ENCODE measurements around the gene GALNT18.

GALNT18 gene

DNA sequence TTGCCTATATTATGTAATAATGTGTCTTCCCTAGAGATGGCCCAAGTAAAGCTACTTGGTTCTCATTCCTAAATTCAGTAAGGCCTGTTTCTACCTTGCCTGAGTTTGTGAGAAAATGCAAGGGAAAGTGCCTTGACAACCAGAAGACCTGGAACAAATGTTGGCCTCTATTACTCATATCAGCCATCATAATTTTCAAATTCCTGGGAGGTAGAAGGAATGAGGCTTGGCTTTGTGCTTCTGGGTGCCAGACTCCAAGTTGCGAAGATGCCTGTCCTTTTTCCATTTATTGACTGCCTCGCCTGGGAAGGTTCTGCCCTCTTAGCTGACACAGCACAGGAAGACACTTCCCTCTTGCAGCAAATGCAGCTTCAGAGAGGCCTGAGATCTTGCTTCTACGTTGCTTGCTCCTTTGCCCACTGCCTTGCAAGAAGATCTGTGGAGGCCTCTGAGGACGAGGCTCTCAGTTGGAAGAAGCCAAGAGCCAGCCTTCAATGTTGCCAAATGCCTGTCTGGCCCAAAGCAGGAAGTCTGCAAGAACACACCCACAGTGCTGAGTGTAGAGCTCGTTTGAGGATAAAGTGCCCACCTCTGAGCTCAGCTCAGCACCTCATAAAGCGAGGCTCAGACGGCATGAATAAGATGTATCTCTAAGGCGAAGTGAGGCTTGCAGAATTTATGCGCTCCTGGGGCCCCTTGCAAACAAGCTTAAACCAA, 120.1 kb downstream of the GALNT18 start:
- no peak for DNase-seq

DNA sequence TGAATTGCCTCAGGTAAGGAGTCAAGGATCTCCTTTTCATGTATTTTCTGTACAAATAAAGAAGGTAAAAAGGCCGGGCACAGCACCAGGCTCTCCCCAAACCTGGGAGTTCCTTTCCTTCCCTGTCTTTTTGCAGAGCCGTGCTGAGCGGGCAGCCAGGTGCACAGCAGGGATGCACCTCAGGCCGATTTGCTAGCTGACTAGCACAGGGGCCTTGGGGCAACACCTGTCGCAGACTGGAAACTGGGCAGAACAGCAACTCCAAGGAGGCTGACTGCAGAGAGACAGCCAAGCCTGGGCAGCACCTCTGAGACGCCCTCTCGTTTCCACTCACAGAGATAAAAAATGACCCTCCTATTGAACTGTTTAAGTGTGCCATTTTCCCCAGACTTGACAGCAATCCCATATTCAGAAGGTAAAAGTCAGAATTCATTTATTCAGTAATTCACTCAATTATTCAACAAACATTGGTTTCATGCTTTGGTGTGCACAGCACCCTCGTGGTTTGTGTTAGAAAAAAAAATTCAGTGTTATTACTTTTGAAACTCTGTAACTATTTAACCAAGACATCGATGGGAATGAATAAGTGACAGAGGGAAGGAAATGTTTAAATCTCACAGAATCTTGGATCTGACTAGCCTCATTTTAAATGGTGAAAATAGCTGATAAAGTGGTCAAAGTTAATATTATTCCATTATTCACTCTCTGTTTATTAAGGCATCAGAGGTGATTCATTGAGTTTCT, 120.9 kb downstream of the GALNT18 start:
- no peak for DNase-seq

DNA sequence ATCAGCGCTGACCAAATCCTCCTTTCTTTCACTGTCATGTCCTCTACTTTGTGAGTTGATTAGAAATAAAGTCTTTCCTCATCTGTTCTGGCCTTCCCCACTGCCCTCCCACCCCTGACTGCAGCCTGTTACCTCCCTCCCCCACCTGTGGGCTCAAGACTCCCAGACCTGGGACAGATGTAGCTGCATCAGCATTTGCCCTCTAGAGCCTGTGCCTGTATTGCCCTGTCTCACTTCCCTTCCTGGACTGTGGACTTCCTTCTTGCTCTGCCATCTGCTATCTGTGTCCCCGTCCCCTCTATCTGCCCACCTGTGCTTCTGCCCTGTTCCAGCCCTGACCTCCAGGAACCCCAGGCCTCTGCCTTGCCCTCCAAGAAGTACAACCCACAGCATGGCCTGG, 122.5 kb downstream of the GALNT18 start:
- DNase-seq, result no peak

DNA sequence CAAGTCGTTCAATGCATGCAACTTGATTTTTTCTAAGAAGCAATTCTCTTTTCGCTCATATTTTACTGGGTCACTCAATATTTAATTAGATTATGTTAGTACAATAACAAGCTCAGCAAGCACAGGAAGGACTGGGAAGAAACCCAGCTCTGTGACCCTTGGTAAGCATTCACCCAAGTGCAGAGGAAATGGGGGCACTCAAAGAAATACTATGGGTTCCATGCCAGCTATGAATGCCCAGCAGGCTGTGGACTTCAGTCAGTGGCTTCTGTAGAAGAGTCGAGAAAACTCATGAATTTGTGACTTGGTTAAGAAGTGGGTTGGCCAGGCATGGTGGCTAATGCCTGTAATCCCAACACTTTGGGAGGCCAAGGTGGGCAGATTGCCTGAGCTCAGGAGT, 123.6 kb downstream of the GALNT18 start:
- peak in 17 of 56 donors; percentile 5 to 64 (median 24) for DNase-seq

DNA sequence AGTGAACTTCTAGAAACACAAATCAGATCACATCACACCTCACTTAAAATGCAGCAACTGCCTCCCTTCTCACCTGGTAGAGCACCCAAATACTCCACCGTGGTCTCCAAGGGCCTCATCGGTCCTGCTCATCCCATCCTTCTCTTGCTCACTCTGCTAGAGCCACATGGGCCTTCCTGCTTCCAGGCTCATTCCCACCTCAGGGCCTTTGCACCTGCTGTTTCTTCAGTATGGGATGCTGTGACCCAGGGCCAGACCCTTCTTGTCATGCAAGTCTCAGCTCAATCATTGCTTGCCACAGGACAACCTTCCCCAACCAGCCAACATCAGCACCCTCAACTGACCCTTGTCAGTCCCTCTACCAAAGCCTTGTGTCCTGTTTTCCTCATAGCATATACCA, 124.9 kb downstream of the GALNT18 start:
- no peak for DNase-seq

DNA sequence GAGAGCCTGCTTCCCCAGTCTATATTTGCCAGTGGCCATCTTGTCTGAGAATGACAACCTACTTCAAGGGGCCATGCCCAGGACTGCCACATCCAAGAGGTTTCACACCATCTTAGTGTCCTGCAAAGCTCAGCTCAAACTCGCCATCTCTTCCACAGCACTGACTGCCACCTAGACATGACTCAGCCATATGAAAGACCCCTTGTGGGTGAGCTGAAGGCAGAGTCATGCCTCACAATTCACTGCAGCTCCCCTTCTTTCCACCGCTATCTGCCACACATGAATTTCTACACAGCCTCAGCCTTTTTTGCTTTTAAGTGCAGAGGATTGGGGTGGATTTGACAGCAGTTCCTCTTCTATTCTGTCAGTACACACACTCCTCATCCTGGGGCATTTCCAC, 127.5 kb downstream of the GALNT18 start:
- DNase-seq, result no peak

DNA sequence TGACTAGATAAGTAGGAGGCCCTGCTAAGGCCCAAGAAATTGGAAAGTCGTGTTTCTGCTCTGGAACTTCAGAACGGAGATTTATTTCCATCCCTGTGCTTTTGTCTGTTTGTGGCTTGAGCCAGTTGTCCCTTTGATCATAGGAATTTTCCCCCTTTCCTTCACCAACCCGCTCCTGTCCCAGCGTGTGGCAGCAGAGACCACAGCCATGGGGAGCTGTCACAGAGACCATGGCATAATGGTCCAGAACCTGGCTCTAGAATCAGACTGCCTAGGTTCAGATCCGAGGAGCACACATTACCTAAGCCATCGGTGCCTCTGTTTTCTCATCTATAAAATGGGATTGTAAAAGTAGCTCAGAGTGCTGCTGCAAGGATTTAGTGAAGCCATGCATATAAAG, 128.1 kb downstream of the GALNT18 start:
- DNase-seq, result peak in 1 of 56 donors; percentile 3

DNA sequence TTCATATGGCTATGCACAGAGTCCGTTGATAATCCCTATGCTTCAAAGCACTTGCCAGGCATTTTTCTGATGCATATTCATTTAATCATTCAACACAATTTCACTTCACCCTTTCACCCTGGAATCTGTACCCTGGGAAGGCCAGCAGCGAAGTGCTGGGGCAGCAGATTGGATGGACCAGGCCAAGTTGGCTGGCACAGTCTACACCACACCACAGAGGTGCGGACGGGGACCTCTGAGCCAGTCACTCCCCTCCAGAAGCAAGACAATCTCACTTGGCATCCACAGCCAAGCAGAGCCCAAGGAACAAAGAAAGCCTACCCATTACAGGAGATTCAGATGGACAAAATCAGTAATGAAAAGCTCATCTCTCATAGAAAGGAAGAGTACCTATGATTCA, 130.2 kb downstream of the GALNT18 start:
- no peak for DNase-seq

DNA sequence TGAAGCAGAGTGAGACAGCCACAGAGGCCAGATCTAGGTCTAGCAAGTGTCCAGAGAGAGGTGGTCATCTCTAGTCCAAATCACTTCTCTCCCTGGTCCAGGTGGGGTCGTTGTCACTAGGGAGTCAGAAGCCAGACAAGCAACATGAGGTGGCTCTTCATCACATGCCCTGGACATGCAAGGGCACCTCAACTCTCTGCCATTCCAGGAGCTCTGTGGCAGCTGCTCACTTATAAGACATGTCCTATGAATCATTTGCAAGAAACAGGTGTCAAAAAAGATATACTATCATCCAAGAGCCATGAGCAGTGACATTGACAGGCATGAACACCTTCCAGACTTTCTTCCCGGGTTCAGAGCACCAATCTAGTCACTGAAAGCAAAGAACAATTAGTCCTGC, 130.8 kb downstream of the GALNT18 start:
- no peak for DNase-seq

DNA sequence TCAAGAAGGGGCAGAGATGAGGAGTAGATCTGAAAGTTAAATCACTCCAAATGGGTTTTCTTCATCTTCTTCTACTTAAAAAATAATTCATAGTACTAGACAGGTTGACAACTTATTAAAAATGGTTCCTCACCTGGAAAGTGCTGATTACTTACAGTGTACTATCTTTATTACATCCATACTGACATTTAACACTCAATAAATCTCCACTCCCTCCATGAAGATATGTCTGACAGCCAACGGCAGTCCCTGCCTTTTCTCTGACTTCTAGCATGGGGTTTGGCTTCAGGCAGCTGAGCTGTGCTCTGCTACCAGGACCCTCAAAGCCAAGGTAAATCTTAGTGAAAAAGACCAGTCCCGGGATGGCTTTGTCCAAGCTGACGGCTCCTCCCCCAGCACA, 135.4 kb downstream of the GALNT18 start:
- DNase-seq, result no peak

DNA sequence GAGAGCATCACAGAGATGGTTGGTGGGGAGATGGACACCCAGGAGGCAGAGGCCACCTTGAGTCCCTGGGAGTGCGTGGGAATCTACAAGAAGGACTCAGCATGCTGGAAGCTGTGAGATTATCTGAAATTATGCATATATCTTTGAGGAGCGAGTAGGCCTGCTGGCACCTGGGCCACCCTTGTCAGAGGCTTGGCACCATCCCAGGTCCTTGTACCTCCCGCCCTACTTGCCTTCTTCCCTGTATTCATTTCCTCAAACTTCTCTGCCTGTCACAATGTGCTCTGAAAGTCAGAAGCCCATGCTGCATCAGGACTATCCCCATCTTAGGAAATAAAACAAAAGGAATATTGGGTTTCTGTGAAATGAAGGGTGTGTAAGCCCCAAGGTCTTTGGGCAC, 135.8 kb downstream of the GALNT18 start:
- DNase-seq, result no peak

DNA sequence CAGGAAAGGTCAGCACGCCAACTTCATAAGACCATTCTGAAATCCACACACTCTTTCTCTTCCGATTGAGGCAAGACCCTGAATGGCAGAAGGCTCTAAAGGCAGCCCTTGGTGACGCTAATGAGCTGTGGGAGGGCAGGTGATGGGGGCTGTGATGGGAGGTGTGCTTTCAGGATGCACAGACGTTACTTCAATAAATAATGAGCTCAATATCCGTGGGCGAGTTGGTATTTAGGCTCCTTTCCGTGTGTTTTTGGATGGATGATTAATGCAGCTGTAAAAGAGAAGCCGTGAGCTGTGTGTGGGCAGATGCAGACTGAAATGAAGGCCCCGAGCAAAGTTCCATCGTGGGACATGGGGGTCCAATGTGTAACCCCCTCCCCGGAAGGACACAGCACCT, 138.2 kb downstream of the GALNT18 start:
- peak in 5 of 56 donors; percentile 8 to 25 (median 14) for DNase-seq

DNA sequence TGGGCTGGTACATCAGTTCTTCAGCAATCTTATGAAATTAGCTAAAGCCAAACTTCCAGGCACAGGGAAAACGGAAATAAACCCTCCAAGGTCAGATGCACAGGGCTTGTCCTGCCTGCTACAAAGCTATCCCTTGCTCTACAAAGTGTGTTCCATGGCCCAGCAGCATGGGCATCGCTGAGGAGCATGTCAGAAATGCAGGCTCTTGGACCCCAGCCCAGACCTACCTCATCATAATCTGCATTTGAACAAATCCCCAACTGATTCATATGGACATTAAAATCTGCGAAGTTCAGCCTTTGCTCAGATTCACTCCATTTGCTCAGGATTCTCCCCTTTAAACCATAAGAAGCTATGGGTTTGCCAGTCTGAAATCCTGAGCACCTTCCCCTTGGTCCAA, 139.1 kb downstream of the GALNT18 start:
- DNase-seq, result no peak

DNA sequence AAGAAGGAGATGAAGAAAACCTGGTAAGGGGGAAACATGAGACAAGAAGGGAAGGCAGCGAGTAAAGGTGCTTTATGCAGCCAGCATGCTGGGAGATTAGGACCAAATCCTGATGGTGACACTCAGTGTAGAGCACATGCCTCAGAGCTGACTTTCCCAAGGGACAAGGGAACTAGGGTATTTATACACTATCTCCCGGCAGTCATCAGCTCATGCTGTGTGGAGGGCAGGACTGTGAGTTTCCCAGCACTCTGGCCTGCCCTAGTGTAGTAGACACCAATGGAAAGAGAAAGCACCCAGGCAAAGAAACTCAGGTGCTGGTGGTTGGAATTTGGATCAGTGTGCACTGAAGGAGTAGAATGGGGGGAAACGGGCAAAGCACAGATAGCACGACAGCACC, 140.4 kb downstream of the GALNT18 start:
- no peak for DNase-seq

DNA sequence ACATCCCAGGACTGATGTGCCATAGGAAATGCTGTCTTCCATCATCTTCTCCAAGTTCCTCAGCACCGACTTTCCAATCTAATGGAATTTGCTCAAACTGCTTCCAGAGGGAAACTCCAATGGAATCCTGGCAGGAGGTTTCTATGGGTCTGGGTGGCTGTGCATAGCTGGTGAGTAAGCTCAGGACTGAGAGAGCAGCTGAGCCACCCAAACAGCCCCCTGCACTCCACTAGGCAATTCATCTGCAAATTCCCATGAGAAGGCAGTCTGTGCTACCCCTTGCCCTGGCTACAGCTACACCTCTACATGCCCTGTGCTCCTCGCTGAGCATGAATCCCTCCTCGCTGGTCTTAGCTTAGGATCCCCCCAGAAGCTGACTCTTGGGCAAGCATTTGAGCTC, 140.8 kb downstream of the GALNT18 start:
- DNase-seq, result no peak

DNA sequence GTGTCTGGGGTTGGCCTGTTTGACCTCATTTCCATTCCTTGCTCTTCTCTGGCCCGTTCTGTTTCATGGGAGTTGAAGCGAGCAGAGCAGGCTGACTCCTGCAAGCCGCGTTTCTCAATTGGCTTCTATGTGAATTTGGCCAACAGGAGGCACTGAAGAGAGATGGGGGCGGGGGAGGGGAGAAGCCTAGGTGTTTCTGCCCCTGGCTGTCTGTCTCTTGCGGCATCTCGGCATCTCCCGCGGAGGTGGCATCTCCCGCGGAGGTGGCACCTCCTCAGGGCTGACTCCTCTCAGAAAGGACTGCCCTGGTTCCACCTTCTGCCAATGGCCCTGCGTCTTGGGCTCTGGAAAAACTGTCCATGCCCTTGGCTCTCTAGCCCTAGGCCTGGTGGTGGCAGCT, 143.1 kb downstream of the GALNT18 start:
- DNase-seq, result no peak

DNA sequence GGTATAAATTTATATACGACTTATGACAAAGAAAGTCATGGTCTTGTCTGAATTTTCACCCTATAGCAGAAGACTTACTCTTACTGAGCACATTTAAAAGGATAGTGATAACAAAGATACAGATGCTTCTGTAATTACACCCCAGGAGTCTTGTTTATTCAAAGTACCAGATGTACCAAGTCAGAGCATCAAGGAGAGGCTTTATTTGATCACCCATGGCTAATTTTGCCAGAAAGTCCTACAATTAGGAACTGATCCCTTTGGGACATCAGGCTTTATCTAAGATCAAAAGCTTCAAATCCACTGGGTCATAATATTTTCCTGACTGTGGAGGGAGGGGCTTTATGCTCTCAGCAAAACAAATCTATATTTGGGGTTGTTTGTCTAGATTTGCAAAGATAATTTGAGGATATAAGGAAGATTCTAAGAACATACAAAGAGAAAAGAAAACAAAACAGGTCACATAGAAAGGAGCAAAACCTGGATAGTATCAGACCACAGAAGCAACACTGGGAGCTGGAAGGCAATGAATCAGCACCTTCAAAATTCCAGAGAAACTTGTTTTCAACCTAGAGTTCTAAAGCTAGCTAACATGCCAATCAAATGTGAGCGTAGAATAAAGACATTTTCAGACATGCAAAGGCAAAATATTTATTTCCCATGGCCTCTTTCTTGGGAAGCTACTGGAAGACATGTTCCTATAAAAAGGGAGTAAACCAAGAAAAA, 143.9 kb downstream of the GALNT18 start:
- no peak for DNase-seq

DNA sequence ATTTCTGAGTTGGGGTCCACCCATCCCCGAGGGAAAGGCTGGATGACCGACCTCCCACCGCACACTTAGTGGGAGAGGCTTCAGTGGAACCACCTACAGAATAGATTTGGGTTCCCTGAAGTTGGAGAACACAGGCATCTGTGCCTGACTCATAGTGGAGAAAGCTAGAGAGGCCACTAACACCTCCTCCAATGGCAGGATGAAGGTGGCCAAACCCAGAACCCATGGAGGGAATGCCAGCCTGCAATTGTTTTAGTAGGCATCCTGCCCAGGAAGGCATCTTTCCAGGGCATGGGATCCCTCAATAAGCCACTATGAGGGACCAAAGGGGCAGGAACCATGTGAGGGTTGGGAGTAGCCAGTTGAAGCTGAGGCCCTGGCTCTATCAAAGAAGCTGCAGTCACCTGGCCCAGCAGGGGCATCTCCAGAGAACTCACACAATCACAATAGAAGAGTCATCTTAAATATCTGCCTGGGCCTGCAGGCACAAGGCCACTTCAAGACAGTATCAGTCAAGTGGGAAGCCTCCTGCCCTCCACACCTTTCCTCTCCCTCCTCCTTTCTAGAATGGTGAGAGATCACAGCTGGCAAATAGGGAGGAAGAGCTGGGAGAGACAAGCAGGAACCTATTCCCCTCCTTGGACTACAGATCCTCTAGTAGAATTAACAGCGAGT, 144.7 kb downstream of the GALNT18 start:
- DNase-seq, result peak in 30 of 56 donors; percentile 5 to 69 (median 28)

DNA sequence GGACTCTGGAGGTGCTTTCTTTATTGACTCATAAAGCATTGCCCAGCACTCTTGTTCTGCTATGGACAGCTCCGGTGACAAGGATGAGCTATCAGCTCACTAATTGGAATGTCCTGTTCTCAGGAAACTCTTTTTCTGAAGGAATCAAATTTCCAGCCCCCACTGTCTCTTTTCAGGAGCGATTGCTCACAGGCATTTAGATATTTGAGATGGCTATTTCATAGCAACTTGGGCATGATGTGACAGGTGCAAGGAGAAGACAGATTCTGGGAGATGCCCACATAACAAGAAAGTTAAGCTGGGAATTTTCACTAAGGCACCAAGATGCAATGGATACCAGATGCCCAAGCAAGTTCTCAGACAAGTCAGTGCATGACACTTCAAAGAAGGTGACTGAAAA, 145.3 kb downstream of the GALNT18 start:
- DNase-seq, result no peak

DNA sequence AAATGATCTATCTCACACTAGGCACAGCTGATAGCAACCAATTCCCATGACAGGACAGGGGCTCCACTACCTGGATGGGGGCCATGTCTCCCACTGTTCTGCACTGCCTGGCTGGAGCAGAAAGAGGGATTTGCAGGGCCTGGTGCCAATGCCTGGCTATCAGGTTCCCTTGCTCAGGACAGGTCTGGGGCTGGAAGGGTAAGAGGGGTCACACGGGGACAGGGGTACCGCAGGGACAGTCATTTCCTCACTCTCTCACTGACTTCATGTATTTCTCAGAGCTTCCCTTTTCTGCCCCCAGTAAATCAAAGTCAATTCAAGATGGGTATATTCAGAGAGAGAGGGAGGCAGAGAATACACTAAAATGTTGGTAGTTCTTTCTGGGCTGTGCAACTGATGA, 149.7 kb downstream of the GALNT18 start:
- DNase-seq, result no peak

DNA sequence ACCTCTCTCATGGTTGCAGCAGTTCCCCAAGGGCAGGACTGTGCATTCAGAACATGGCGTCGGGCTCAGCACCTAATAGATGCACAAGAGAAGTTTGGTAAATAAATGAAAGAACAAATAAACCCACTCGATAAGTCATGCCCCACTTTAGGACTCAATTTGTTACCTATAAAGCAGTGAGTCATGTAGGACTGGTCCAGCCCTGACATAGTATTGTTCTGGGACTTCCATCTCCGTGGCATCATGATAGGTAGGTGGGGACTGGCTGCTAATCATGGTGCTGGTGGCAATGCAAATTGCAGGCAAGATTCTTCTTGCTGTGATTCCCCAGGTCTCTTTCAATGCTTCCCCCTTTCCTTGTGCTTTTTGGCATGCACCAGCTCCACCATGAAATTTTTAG, 150.6 kb downstream of the GALNT18 start:
- no peak for DNase-seq

DNA sequence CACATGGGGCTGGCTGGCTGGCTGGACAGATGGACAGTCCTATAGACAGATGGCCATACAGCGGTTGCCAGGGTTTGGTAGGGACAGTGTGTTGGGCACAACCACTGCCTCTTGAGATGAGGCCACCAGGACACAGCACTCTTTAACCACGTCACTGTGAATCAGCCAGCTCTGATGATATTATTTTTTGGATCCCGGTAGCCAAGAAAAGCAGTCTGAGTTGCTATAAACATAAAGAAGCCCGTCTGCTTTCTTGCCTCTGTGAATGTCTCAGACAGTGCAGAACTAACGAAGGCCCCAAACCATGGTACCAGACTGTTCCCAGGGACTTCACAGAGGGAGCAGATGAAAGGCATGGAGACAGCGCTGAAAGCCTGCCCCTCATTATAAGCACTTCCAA, 152.9 kb downstream of the GALNT18 start:
- DNase-seq, result no peak

Measured in nucleus accumbens (tissue), 56 donors.